Calu3 (cell line): ENCODE results near the gene KIRREL3. TPM values are rescaled to one million over a fixed set of nuclear protein-coding genes. Genes with fewer than 3 reads are reported as not detected.
A peak's percentile ranks its signal among the peaks of the same experiment; 100 is the strongest.

ENCODE experiments used
- BruUV-seq: library from RNA; stranded (reverse); fragments of 400-500 nt; replicated peaks from 2 replicates; lab custom pipeline; 2021; lab: Mats Ljungman, UMichigan
- CTCF ChIA-PET: fragments of 300-600 bp; sonication (Branson Sonifier 250); formaldehyde crosslinking; loops from one replicate; lab custom pipeline; 2022; ENCODE audit warnings: antibody characterized with exemption; lab: Charles Lee
- DNase-seq: peaks from one replicate; pipeline ENCODE4 v3.0.0; 2022
- H3K27ac Mint-ChIP-seq: one replicate; pipeline ENCODE4 v1.8.0; 2022; ENCODE audit warnings: mixed read lengths; ENCODE audit not compliant: unreplicated experiment
- H3K27me3 Mint-ChIP-seq: one replicate; pipeline ENCODE4 v1.8.0; 2022; ENCODE audit warnings: mixed read lengths; ENCODE audit not compliant: unreplicated experiment
- H3K36me3 Mint-ChIP-seq: one replicate; pipeline ENCODE4 v1.8.0; 2022; ENCODE audit warnings: mild to moderate bottlenecking, moderate library complexity, mixed read lengths; ENCODE audit not compliant: insufficient read depth, unreplicated experiment
- H3K4me1 Mint-ChIP-seq: one replicate; pipeline ENCODE4 v1.8.0; 2022; ENCODE audit warnings: mild to moderate bottlenecking, low read depth, mixed read lengths; ENCODE audit not compliant: unreplicated experiment
- H3K4me3 Mint-ChIP-seq: one replicate; pipeline ENCODE4 v1.8.0; 2022; ENCODE audit warnings: mild to moderate bottlenecking, low read depth, moderate library complexity, mixed read lengths; ENCODE audit not compliant: unreplicated experiment
- H3K9me3 Mint-ChIP-seq: one replicate; pipeline ENCODE4 v1.8.0; 2022; ENCODE audit warnings: low read depth, mixed read lengths; ENCODE audit not compliant: unreplicated experiment
- CTCF ChIP-seq: fragments of 200-600 bp; IDR thresholded peaks from one replicate; pipeline ENCODE4 v1.8.0; 2022; ENCODE audit warnings: antibody characterized with exemption; ENCODE audit not compliant: unreplicated experiment
- intact Hi-C: fragments of 100-400 bp; cut with micrococcal nuclease; formaldehyde crosslinking; loops from one replicate; pipeline ENCODE4 v1.10.0; 2022; ENCODE audit not compliant: unreplicated experiment
- total RNA-seq: library from RNA; stranded (reverse); gene quantifications from 2 replicates; pipeline ENCODE4 v1.2.3, GENCODE V29; 2022

KIRREL3 gene
- total RNA-seq, 1 experiment from 2014 or later, result 0.26 TPM

- no peak for TF ChIP-seq CTCF
- Mint-ChIP-seq H3K4me3 (no peak overlapping the region), H3K27me3 (no peaks in the 10 kb centered on the region), H3K4me1 (peaks cover 10% of the 10 kb centered on the region), H3K9me3 (no peaks in the 10 kb centered on the region), H3K27ac (no peak overlapping the region), H3K36me3 (no peaks in the 10 kb centered on the region)
- intact Hi-C loops, result loop anchor here (2.0 kb wide), 1 partner anchor 385 kb away; no protein-coding TSS in a partner anchor
- no peak for DNase-seq
- CTCF ChIA-PET, result no interaction called here
- no TSS peak for BruUV-seq
These were observed 9.0 kb downstream of the KIRREL3 start for GRCh38 chr11:126991596-126991995.

DNA sequence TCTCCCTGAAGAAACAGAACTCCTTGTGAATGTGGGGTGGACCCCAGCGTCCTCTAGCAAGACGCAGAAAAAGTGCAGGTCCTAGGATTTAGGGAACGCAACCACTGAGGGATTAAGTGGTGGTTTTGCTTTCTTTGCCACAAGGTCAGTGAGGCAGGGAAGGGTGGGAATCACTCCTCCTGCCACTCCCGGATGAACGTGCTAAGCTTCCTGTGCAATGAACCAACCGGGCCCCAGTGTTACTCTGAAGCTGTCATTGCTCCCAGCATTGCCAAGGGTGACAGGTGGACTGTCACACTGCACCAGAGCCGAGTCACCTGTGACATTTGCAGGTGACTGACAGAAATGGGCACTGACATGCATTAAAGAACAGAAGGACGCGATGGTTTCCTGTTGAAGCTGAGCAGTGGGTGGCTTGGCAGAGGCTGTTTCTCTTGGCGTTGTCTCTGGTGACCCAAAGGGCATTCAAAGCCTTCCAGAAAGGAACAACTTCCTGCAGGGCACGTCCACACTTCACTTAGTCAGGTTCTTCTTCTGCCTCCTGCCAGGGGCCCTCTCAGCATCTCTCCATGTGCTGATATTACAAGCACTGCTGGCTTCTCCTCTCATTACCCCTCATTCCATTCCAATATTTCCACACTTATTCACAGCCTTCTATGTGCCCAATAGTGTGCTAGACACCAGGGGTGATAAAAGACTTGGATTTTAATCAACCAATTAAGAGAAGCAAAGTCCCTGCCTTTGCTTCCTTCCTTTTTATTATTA is 9.7 kb downstream of the KIRREL3 start:
- Mint-ChIP-seq H3K4me1 (peaks cover 10% of the 10 kb centered on the region), H3K4me3 (no peak overlapping the region), H3K27ac (no peak overlapping the region), H3K27me3 (no peaks in the 10 kb centered on the region), H3K9me3 (no peaks in the 10 kb centered on the region), H3K36me3 (no peaks in the 10 kb centered on the region)
- intact Hi-C loops, result loop anchor here (1.0 to 2.0 kb wide), 3 partner anchors 227 to 384 kb away; no protein-coding TSS in a partner anchor
- no peak for TF ChIP-seq CTCF
- CTCF ChIA-PET, result interaction anchor here (0.8 to 1.7 kb wide), 8 partner anchors 25 to 550 kb away, joined by 3 to 11 read pairs (median 4); no protein-coding TSS in a partner anchor
- DNase-seq, result no peak
- BruUV-seq, result no TSS peak

DNA sequence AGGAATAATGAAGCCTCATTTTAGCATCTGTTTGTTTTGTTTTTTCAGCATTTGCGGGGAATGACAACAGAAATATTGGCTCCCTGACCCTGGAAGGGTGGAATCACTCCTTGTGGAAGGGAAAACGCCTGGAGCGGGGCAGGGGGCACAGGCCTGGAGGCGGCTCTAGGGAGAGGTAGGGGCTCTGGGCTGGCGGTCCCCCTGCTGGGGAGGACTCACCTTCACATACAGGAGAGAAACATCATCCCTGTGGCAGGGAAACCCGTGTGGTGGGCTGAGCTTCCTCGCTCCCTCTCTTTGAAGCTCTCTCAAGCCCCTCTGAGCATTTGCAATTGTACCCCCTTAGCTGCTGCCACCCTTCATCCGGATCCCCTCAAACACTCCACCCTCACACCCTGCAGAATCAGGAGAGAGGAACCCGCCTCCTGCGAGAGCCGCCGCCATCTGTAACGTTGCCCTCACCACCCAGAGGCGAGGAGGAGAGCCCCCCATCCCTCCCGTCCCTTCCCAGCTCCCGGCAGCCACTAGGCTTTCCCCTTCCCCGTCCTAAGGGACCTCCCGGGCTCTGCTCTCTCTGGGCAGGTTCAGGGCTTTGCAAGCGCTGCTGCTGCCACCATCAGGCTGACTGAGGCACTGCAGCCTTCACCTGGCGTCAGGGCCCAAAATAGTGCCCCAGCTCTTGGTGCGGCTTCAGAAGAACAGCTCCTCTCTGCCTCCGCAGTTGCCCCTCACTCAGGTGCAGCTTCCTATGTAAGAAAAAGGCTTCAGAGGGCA is 10.4 kb downstream of the KIRREL3 start:
- intact Hi-C loops, result loop anchor here (1.0 to 2.0 kb wide), 3 partner anchors 226 to 383 kb away; no protein-coding TSS in a partner anchor
- H3K4me1 Mint-ChIP-seq, result peaks cover 10% of the 10 kb centered on the region
- H3K4me3 Mint-ChIP-seq, result no peak overlapping the region
- CTCF ChIA-PET, result interaction anchor here (0.7 to 1.7 kb wide), 9 partner anchors 25 to 549 kb away, joined by 3 to 11 read pairs (median 4); no protein-coding TSS in a partner anchor
- no TSS peak for BruUV-seq
- no peaks in the 10 kb centered on the region for H3K27me3 Mint-ChIP-seq
- peak; percentile 74 for DNase-seq
- no peaks in the 10 kb centered on the region for H3K9me3 Mint-ChIP-seq
- no peak overlapping the region for H3K27ac Mint-ChIP-seq
- no peaks in the 10 kb centered on the region for H3K36me3 Mint-ChIP-seq
- peak; percentile 78 for TF ChIP-seq CTCF

DNA sequence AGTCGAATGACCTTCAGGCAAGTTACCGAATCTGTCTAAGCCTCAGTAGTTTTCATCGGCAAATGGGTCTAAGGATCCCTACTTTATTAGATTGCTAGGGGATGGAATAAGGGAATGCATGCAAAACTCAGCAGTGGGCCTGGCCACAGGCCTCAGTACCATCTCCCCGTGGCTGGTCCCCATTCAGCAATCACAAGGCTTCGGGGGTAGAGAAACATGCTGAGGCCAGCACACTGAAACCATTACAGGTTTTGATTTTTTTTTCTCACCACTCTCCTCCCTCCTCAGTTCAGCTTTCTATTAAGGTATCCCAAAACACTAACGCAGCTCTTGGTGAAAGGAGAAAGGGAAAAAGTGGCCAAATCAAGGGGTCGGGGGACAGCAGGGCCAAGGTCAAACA is 11.9 kb downstream of the KIRREL3 start:
- CTCF ChIA-PET, result no interaction called here
- TF ChIP-seq CTCF, result no peak

More for the DNA sequence above, 11.9 kb downstream of the KIRREL3 start:
- Mint-ChIP-seq H3K4me1 (peaks cover 10% of the 10 kb centered on the region), H3K27ac (no peak overlapping the region), H3K27me3 (no peaks in the 10 kb centered on the region), H3K4me3 (no peak overlapping the region), H3K9me3 (no peaks in the 10 kb centered on the region), H3K36me3 (no peaks in the 10 kb centered on the region)
- DNase-seq, result no peak
- BruUV-seq, result no TSS peak
- intact Hi-C loops, result no loop called here
